Measurements from ENCODE around the gene ATP7B.
"Not testable (repeated sequence)": the region's sequence is repeated elsewhere in the genome, so short reads cannot be mapped to it uniquely, and the experiment has no call there.

The ATP7B gene

GRCh38 chr13:51916962-51917361 is 94.3 kb downstream of the ATP7B start:
- no peak for DNase-seq

- DNase-seq, result no peak
These were observed 95.0 kb downstream of the ATP7B start for GRCh38 chr13:51916051-51916818.

DNA sequence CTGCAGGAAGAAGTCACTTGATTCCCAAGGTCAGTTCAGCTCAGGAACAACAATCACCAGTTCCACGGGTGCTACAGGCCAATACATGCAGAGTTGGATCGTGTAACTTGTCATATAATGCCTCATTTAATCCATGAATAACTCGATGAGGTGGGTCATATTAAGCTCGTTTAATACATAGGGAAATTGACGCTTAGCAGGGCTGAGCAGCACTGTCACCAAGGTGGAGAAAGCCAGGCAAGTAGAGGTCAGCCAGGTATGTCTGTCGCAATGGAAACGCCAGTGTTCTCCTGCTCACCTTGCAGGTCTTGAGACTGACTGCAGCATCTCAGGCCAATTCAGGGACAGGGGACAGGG is 97.1 kb downstream of the ATP7B start:
- DNase-seq, result no peak

GRCh38 chr13:51913421-51914136 is 97.7 kb downstream of the ATP7B start:
- DNase-seq, result no peak

DNA sequence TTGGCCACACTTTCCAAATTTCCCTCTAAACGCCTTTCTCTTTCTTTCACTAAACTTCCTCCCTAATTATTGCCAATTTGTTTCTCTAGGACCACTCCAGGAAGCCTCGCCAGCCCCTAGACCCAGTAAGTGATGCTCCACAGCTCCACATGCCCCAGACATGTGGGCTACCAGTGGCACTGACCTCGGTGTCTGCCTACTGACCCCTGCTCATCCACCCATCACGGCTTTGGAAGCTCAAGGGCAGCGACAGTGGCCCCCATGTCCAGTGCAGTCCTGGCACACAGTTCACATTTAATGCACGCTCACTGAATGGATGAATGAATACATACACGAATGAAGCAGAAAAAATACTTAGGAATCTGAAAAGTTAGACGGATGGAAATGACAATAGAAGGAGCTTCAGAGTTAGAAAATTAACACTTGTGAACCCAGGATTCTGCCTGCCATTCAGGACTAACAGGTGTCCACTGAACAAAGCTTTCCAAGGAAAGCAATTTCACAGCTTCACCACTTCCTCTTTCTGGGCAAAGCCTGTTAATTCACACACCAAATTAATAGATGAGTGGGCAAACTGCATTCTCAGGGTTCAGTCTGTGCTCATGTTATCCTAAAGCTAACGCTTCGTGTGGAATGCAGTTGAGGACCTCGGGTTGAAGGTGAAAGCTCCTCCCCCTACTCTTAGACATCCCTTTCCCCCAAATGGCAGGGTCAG is 98.6 kb downstream of the ATP7B start:
- peak; percentile 23 for DNase-seq

DNA sequence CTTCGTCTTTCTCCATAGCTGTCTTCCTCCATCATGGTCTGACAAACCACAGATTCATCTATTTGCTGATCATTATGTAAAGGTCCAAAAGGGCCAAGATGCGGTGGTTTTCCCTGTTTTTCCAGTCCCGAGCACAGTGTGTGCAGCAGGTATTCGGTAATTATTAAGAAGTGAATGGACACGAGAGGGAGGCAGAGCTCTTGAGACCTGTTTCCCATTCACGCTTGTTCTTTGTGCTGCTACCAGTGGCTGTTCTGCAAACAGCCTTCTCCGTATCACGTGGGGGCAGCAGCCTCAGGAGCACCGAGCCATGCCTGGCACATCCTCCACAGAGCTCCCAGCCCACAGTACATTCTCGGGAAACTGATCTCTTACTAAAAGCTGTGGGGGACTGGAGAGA is 99.2 kb downstream of the ATP7B start:
- no peak for DNase-seq

DNA sequence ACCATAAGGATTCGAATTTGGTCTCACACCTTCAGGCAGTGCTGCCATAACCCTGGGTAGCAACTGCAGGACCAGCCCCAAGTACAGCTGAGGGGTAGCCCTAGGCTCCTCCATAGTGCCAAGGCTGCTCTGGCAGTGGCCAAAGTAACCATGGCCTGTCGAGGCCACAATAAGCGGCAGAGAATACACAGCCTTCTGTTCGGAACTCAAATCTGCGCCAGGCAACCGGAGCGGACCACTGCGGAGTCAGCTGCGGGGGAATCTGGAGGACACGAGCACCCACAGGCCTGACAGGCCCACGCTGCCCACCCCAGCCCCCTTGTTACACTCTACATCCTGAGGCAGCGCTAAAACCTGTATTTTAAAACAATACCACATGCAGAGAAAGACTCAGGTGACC is 100.7 kb downstream of the ATP7B start:
- no peak for DNase-seq

- DNase-seq, result not testable (repeated sequence)
These were observed 102.0 kb downstream of the ATP7B start for GRCh38 chr13:51909265-51909664.

DNA sequence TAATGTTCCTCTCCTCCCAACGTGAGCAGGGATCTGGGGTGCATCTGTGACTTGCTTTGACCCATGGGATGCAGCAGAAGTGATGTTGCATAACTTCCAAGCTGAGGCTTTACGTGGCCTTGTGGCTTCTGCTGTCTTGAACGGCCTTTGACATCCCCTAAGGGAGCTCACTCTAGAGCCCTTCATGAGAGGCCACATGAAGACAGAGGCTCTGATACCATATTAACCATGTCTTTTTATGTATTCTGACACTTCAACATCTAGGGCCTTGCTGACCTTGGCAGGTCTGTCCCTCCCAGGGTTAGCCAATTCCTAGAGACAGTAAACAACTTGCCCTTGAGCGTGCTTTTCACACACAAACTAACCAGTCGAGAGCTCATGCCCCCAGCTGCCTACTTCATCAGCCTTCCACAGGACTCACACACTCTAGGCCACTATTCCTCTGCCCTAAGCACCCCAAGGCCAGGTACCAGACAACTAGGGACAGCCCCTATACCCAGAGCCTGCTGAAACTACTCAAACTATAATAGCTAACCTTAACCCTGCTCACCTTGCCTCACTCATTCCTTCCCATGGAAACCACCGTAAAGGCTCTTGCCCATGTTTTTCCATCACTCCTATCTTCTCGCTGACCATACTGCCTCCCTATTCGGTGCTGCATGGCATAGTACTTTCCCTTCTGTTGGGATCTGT is 104.1 kb downstream of the ATP7B start:
- no peak for DNase-seq

- DNase-seq, result no peak
These were observed 104.7 kb downstream of the ATP7B start for GRCh38 chr13:51906581-51906980.

GRCh38 chr13:51905787-51906186 is 105.5 kb downstream of the ATP7B start:
- no peak for DNase-seq

DNA sequence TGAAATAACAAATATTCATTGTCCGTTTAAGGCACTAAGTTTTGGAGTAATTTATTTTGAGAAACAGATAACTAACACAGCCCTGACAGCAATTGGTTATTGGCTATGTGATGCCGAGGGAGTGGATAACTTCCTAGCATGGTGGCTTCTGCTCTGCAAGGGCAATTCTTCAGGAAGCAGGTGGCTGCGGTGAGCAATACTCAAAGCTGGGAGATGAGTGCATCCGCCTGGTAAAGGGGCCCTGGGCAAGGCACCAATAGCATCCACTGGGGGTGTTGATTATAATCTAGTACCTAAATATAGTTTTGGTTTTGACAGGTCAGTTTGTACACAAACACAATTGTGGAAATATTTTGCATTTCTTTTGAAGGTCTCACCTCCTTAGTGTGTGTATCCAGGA is 108.5 kb downstream of the ATP7B start:
- DNase-seq, result no peak

- no peak for DNase-seq
These were observed 110.8 kb downstream of the ATP7B start for GRCh38 chr13:51900471-51900870.

DNA sequence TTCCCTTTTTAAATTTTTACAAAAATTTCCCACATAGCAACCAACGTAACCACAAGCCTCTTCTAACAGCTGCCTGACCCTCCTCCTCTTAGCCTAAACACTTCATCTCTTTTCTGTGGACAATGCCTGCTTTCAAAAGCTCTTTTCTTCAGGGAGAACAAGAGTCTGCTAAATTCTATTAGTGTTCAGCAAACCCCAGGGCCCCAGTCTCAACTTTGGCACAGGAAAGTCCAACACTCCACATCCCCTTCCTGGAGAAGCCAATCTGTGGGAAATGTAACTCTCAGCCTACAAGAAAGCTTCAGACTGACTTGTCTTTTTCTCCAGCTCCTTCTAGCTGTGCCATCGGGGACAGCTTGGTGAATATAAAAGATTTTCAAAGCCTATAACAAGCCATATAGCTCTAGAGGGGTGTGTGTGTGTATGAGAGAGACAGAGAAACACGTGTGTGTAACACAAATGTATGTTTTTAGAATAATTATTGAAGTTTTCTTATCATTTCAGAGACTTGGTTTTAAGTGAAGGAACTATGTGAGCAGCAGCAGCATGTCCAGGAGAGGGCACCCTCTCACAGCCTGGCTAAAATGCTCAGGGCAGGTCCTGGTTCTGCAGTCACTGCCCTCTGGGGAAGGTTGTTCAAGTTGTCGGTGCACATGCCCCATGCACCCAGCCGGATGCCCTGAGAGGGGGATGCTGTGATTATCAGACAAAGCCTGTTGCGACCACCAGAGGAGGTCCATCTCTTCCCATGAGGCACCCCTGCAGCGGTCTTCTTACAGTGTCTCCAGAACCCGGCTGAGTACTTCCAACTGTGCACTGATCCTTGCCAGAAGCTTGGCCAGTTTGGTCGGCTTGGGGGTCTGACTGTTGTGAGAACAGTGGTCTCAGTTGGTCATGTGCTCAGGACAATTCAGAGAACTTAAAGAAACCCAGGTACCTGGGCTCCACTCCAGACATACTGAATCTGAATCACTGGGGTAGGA is 115.1 kb downstream of the ATP7B start:
- peak; percentile 81 for DNase-seq

DNA sequence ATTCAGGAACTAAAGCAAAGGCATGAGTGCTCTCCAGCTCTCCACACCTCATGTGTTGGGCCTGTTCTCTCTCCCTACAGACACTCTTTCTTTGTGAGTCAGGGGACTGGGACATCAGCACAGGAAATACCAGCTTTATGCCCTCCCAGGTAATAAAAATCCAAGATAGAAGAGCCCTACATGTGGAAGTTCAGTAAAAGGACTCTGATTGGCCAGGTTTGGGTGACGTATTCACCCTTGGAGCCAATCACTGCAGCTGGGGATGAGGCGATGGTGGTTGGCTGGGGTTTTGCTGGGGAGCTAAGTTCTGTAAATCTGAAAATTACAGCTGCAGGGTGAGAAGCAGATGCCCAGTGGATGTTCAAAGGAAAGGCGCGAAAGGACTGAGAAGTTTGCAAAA is 117.0 kb downstream of the ATP7B start:
- no peak for DNase-seq

- no peak for DNase-seq
These were observed 118.6 kb downstream of the ATP7B start for GRCh38 chr13:51892657-51893056.

DNA sequence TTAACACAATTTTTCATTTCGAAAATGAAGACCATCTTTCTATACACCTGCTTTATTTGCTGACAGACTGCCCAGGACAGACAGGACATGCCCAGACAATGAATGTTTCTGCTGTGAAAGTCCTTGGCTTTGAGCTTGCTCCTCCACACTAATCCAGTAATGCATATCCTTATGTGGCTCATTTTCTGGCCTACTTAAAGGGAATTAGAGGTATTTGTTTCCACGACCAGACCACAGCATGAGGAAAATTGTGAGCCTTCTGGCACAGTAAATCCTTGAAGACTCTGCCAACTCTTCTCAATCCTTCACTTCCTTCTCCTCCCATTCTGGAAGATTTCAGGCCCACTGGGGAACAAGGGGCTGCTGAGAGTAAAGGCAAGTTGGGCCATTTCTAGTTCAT is 123.8 kb downstream of the ATP7B start:
- DNase-seq, result no peak

DNA sequence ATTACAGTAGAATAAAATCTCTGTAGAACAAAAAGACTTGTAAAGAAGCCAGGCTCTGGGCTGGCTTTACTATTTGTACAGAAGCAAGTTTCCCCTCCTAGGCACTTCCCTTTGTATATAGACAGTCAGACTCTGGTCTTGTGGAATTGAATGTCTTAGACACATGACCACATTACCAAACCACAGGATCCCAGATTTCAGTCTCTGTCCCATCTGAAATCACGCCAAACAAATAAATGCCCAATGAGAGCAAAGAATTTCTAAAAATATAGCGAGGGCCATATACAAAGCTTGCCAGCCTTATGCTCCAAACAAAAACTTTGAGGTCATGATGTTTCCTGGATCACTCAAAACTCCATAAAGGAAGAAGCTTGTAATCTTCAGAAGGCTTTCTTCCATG is 125.6 kb downstream of the ATP7B start:
- no peak for DNase-seq

GRCh38 chr13:51883226-51883600 is 128.0 kb downstream of the ATP7B start:
- DNase-seq, result no peak
